SK-N-SH (cell line): ENCODE measurements around the gene EFCAB11.

Experiments
- CHD2 ChIP-seq: fragments of 150-350 bp; IDR thresholded peaks from 2 replicates; pipeline ENCODE4 v1.6.1; 2018; ENCODE audit warnings: low read length; ENCODE audit not compliant: partially characterized antibody
- CTCF ChIP-seq: fragments of 200-600 bp; sonication (generic); IDR thresholded peaks from 2 replicates; pipeline ENCODE4 v1.6.1; 2017; ENCODE audit warnings: antibody characterized with exemption, mild to moderate bottlenecking, moderate library complexity
- EP300 ChIP-seq, 2 experiments: IDR thresholded peaks; 2 replicates each; pipeline versions ENCODE4 v1.4.0 to v1.6.1; 2012; ENCODE audit warnings: borderline replicate concordance in 1 of 2, low read depth in 1 of 2, low read length in 1 of 2
- GATA2 ChIP-seq: sonication (generic); formaldehyde crosslinking; IDR thresholded peaks from 2 replicates; pipeline ENCODE4 v1.5.0; 2020; ENCODE audit warnings: mild to moderate bottlenecking, missing genetic modification reagents
- MXI1 ChIP-seq: IDR thresholded peaks from 2 replicates; pipeline ENCODE4 v1.6.1; 2012; ENCODE audit warnings: mild to moderate bottlenecking, low read depth, low read length, improper control_type of control experiment
- NRF1 ChIP-seq: IDR thresholded peaks from 2 replicates; pipeline ENCODE4 v1.6.1; 2012; ENCODE audit warnings: low read depth, mild to moderate bottlenecking, low read length
- PBX3 ChIP-seq: IDR thresholded peaks from 2 replicates; pipeline ENCODE4; 2012
- POLR2AphosphoS5 ChIP-seq: IDR thresholded peaks from 2 replicates; pipeline ENCODE4 v1.6.1; 2012; ENCODE audit warnings: low read depth, low read length
- REST ChIP-seq: IDR thresholded peaks from 2 replicates; pipeline ENCODE4 v1.6.1; 2012; ENCODE audit warnings: mild to moderate bottlenecking, low read depth, low read length, moderate library complexity
- RFX5 ChIP-seq: IDR thresholded peaks from 2 replicates; pipeline ENCODE4 v1.6.1; 2012; ENCODE audit warnings: mild to moderate bottlenecking, improper control_type of control experiment, low read length
- RXRA ChIP-seq: IDR thresholded peaks from 2 replicates; pipeline ENCODE4 v1.4.0; 2012; ENCODE audit warnings: low read depth, mild to moderate bottlenecking, borderline replicate concordance

- TF ChIP-seq RXRA (no peak), CTCF (no peak), REST (no peak), RFX5 (no peak), POLR2AphosphoS5 (no peak), GATA2 (CRISPR knock-in tag) (no peak), EP300 (IDR thresholded peaks at IDR 0.05; ENCODE audit: borderline replicate concordance in 1 of 2, low read depth in 1 of 2, low read length in 1 of 2) (no peak), PBX3 (no peak), MXI1 (no peak), NRF1 (no peak), CHD2 (no peak)
Observed at GRCh38 chr14:89798212-89798773, 156.2 kb downstream of the EFCAB11 start.
